ENCODE data around the gene PHF13. TPM values are rescaled to one million over a fixed set of nuclear protein-coding genes. Genes with fewer than 3 reads are reported as not detected.
"Not testable (repeated sequence)": the region's sequence is repeated elsewhere in the genome, so short reads cannot be mapped to it uniquely, and the experiment has no call there.

Gene PHF13
- total and polyA plus RNA-seq, 7 experiments from 2014 or later: 4.4 to 14.3 (median 8.0) TPM

- Mint-ChIP-seq H3K4me1 (no peaks in the 10 kb centered on the region), H3K27ac (peak overlapping the region in 2 of 9 donors; percentile 12 to 49), H3K36me3 (peaks cover 0 to 22% (median 0%) of the 10 kb centered on the region in 5 donors), H3K27me3 (no peaks in the 10 kb centered on the region), H3K9me3 (no peaks in the 10 kb centered on the region), H3K4me3 (no peak overlapping the region)
- POLR2A ChIA-PET: interaction anchor here (1.1 kb wide), 1 partner anchor 10 kb away, joined by 3 read pairs; no protein-coding TSS in a partner anchor
- no peak overlapping the region for H3K27ac ChIP-seq (ENCODE audit: low read depth, low read length)
- H3K9me3 ChIP-seq (ENCODE audit: control insufficient read depth in 2 of 3, low read length in 3 of 3): no peaks in the 10 kb centered on the region
- DNase-seq: no peak
- intact Hi-C loops (cut with micrococcal nuclease): no loop called here
- H3K27me3 ChIP-seq (ENCODE audit: control insufficient read depth in 2 of 2, insufficient read depth in 2 of 2, low read length in 2 of 2): no peaks in the 10 kb centered on the region
- CTCF ChIA-PET: interaction anchor here (1.6 kb wide), 1 partner anchor 10 kb away, joined by 4 read pairs; no protein-coding TSS in a partner anchor
- H3K36me3 ChIP-seq (ENCODE audit: control insufficient read depth in 2 of 3, insufficient read depth in 3 of 3, low read length in 3 of 3): peaks cover 0 to 87% (median 10%) of the 10 kb centered on the region in 3 experiments
- no peak for ATAC-seq
- no peak overlapping the region for H3K4me3 ChIP-seq (ENCODE audit: low read length)
- no peaks in the 10 kb centered on the region for H3K4me1 ChIP-seq (ENCODE audit: control insufficient read depth in 2 of 2, insufficient read depth in 2 of 2, low read length in 2 of 2)
Measured at GRCh38 chr1:6635910-6636760, 22.6 kb downstream of the PHF13 start.

- H3K27me3 ChIP-seq (ENCODE audit: control insufficient read depth in 2 of 2, insufficient read depth in 2 of 2, low read length in 2 of 2); H3K27me3 Mint-ChIP-seq; H3K4me3 ChIP-seq (ENCODE audit: low read length); H3K27ac ChIP-seq (ENCODE audit: low read depth, low read length); H3K9me3 ChIP-seq (ENCODE audit: control insufficient read depth in 2 of 3, low read length in 3 of 3); H3K4me1 Mint-ChIP-seq; H3K9me3 Mint-ChIP-seq; H3K4me3 Mint-ChIP-seq; DNase-seq; intact Hi-C loops (cut with micrococcal nuclease); ATAC-seq; H3K4me1 ChIP-seq (ENCODE audit: control insufficient read depth in 2 of 2, insufficient read depth in 2 of 2, low read length in 2 of 2): not testable (repeated sequence)
- CTCF ChIA-PET: interaction anchor here (0.6 to 2.3 kb wide), 3 partner anchors 10 to 214 kb away, joined by 4 to 8 read pairs (median 4); no protein-coding TSS in a partner anchor
- POLR2A ChIA-PET: interaction anchor here (1.1 kb wide), 1 partner anchor 9 kb away, joined by 3 read pairs; no protein-coding TSS in a partner anchor
- Mint-ChIP-seq H3K36me3 (peaks cover 0 to 22% (median 0%) of the 10 kb centered on the region in 5 donors), H3K27ac (peak overlapping the region in 2 of 9 donors; percentile 23 to 30)
- H3K36me3 ChIP-seq (ENCODE audit: control insufficient read depth in 2 of 3, insufficient read depth in 3 of 3, low read length in 3 of 3): peaks cover 0 to 87% (median 10%) of the 10 kb centered on the region in 3 experiments
Measured at GRCh38 chr1:6636778-6637177, 23.2 kb downstream of the PHF13 start.

- no peaks in the 10 kb centered on the region for H3K27me3 Mint-ChIP-seq
- ATAC-seq: no peak
- intact Hi-C loops (cut with micrococcal nuclease): no loop called here
- H3K9me3 Mint-ChIP-seq: no peaks in the 10 kb centered on the region
- no peak overlapping the region for H3K27ac ChIP-seq (ENCODE audit: low read depth, low read length)
- no peak overlapping the region for H3K4me3 ChIP-seq (ENCODE audit: low read length)
- no peaks in the 10 kb centered on the region for H3K9me3 ChIP-seq (ENCODE audit: control insufficient read depth in 2 of 3, low read length in 3 of 3)
- H3K4me3 Mint-ChIP-seq: no peak overlapping the region
- no peaks in the 10 kb centered on the region for H3K27me3 ChIP-seq (ENCODE audit: control insufficient read depth in 2 of 2, insufficient read depth in 2 of 2, low read length in 2 of 2)
- peak overlapping the region in 1 of 9 donors; percentile 25 for H3K27ac Mint-ChIP-seq
- no peaks in the 10 kb centered on the region for H3K4me1 ChIP-seq (ENCODE audit: control insufficient read depth in 2 of 2, insufficient read depth in 2 of 2, low read length in 2 of 2)
- H3K36me3 ChIP-seq (ENCODE audit: control insufficient read depth in 2 of 3, insufficient read depth in 3 of 3, low read length in 3 of 3): peaks cover 0 to 86% (median 5%) of the 10 kb centered on the region in 3 experiments
- ChIA-PET POLR2A (interaction anchor here (0.5 kb wide), 1 partner anchor 96 kb away, joined by 3 read pairs; no protein-coding TSS in a partner anchor), CTCF (interaction anchor here (1.6 to 2.3 kb wide), 2 partner anchors 9 to 152 kb away, joined by 4 to 8 read pairs; no protein-coding TSS in a partner anchor)
- no peak for DNase-seq
- H3K4me1 Mint-ChIP-seq: peaks cover 0 to 4% (median 0%) of the 10 kb centered on the region in 7 donors
- peaks cover 2 to 30% (median 9%) of the 10 kb centered on the region in 5 donors for H3K36me3 Mint-ChIP-seq
Measured at GRCh38 chr1:6637770-6638169, 24.2 kb downstream of the PHF13 start.

GRCh38 chr1:6638226-6638625 is 24.7 kb downstream of the PHF13 start:
- Mint-ChIP-seq H3K4me1 (peaks cover 0 to 6% (median 0%) of the 10 kb centered on the region in 7 donors), H3K27me3 (no peaks in the 10 kb centered on the region), H3K36me3 (peaks cover 2 to 32% (median 12%) of the 10 kb centered on the region in 5 donors), H3K4me3 (no peak overlapping the region), H3K9me3 (no peaks in the 10 kb centered on the region), H3K27ac (no peak overlapping the region)
- CTCF ChIA-PET: interaction anchor here (1.6 to 2.3 kb wide), 2 partner anchors 8 to 152 kb away, joined by 4 to 8 read pairs; no protein-coding TSS in a partner anchor
- DNase-seq: no peak
- Histone ChIP-seq H3K9me3 (ENCODE audit: control insufficient read depth in 2 of 3, low read length in 3 of 3) (no peaks in the 10 kb centered on the region), H3K4me1 (ENCODE audit: control insufficient read depth in 2 of 2, insufficient read depth in 2 of 2, low read length in 2 of 2) (no peaks in the 10 kb centered on the region), H3K27ac (ENCODE audit: low read depth, low read length) (no peak overlapping the region), H3K27me3 (ENCODE audit: control insufficient read depth in 2 of 2, insufficient read depth in 2 of 2, low read length in 2 of 2) (no peaks in the 10 kb centered on the region), H3K36me3 (ENCODE audit: control insufficient read depth in 2 of 3, insufficient read depth in 3 of 3, low read length in 3 of 3) (peaks cover 0 to 84% (median 5%) of the 10 kb centered on the region in 3 experiments), H3K4me3 (ENCODE audit: low read length) (no peak overlapping the region)
- ATAC-seq: no peak
- POLR2A ChIA-PET: interaction anchor here (0.5 kb wide), 1 partner anchor 96 kb away, joined by 3 read pairs; no protein-coding TSS in a partner anchor
- intact Hi-C loops (cut with micrococcal nuclease): no loop called here

GRCh38 chr1:6640867-6641266 is 27.3 kb downstream of the PHF13 start:
- CTCF ChIA-PET: interaction anchor here (1.0 kb wide), 1 partner anchor 155 kb away, joined by 3 read pairs; no protein-coding TSS in a partner anchor

GRCh38 chr1:6645018-6645417 is 31.5 kb downstream of the PHF13 start:
- no peaks in the 10 kb centered on the region for H3K9me3 Mint-ChIP-seq
- H3K4me3 Mint-ChIP-seq: no peak overlapping the region
- H3K4me1 Mint-ChIP-seq: peaks cover 0 to 6% (median 0%) of the 10 kb centered on the region in 7 donors
- H3K4me1 ChIP-seq (ENCODE audit: control insufficient read depth in 2 of 2, insufficient read depth in 2 of 2, low read length in 2 of 2): no peaks in the 10 kb centered on the region
- H3K27ac ChIP-seq (ENCODE audit: low read depth, low read length): no peak overlapping the region
- H3K27me3 ChIP-seq (ENCODE audit: control insufficient read depth in 2 of 2, insufficient read depth in 2 of 2, low read length in 2 of 2): no peaks in the 10 kb centered on the region
- H3K27me3 Mint-ChIP-seq: no peaks in the 10 kb centered on the region
- ATAC-seq: no peak
- no peak overlapping the region for H3K27ac Mint-ChIP-seq
- DNase-seq: no peak
- intact Hi-C loops (cut with micrococcal nuclease): no loop called here
- H3K9me3 ChIP-seq (ENCODE audit: control insufficient read depth in 2 of 3, low read length in 3 of 3): no peaks in the 10 kb centered on the region
- peaks cover 0 to 21% (median 12%) of the 10 kb centered on the region in 5 donors for H3K36me3 Mint-ChIP-seq
- CTCF ChIA-PET: interaction anchor here (1.0 to 4.2 kb wide), 4 partner anchors 9 to 440 kb away, joined by 3 to 18 read pairs (median 6); no protein-coding TSS in a partner anchor
- POLR2A ChIA-PET: interaction anchor here (1.7 kb wide), 1 partner anchor 43 kb away, joined by 4 read pairs; no protein-coding TSS in a partner anchor
- peaks cover 0 to 41% (median 0%) of the 10 kb centered on the region in 3 experiments for H3K36me3 ChIP-seq (ENCODE audit: control insufficient read depth in 2 of 3, insufficient read depth in 3 of 3, low read length in 3 of 3)
- H3K4me3 ChIP-seq (ENCODE audit: low read length): no peak overlapping the region

More at GRCh38 chr1:6640867-6641266, 27.3 kb downstream of the PHF13 start:
- intact Hi-C loops (cut with micrococcal nuclease); H3K27me3 ChIP-seq (ENCODE audit: control insufficient read depth in 2 of 2, insufficient read depth in 2 of 2, low read length in 2 of 2); H3K27me3 Mint-ChIP-seq; H3K4me3 ChIP-seq (ENCODE audit: low read length); POLR2A ChIA-PET; H3K4me3 Mint-ChIP-seq; H3K4me1 Mint-ChIP-seq; H3K27ac ChIP-seq (ENCODE audit: low read depth, low read length); H3K27ac Mint-ChIP-seq; H3K9me3 Mint-ChIP-seq; ATAC-seq; H3K4me1 ChIP-seq (ENCODE audit: control insufficient read depth in 2 of 2, insufficient read depth in 2 of 2, low read length in 2 of 2); H3K9me3 ChIP-seq (ENCODE audit: control insufficient read depth in 2 of 3, low read length in 3 of 3); DNase-seq: not testable (repeated sequence)
- peaks cover 0 to 39% (median 12%) of the 10 kb centered on the region in 5 donors for H3K36me3 Mint-ChIP-seq
- H3K36me3 ChIP-seq (ENCODE audit: control insufficient read depth in 2 of 3, insufficient read depth in 3 of 3, low read length in 3 of 3): peaks cover 0 to 80% (median 5%) of the 10 kb centered on the region in 3 experiments
